KMS-11 (cell line): ENCODE measurements around the gene TBC1D9B.

Source experiments
- H2AFZ ChIP-seq: fragments of 200-600 bp; sonication (generic); 2 replicates; pipeline ENCODE4 v1.6.1; 2016; ENCODE audit warnings: antibody characterized with exemption, mixed run types, low read depth
- H3K27ac ChIP-seq: fragments of 200-600 bp; sonication (generic); 2 replicates; pipeline ENCODE4 v1.6.1; 2016; ENCODE audit warnings: mild to moderate bottlenecking, mixed run types
- H3K27me3 ChIP-seq: fragments of 200-600 bp; sonication (generic); 2 replicates; pipeline ENCODE4 v1.6.1; 2017; ENCODE audit warnings: mild to moderate bottlenecking, low read depth, mixed run types, moderate library complexity; ENCODE audit not compliant: insufficient read depth
- H3K36me3 ChIP-seq: fragments of 200-600 bp; sonication (generic); 2 replicates; pipeline ENCODE4 v1.6.1; 2017; ENCODE audit warnings: mild to moderate bottlenecking, mixed run types; ENCODE audit not compliant: insufficient read depth
- H3K4me1 ChIP-seq: fragments of 200-600 bp; sonication (generic); 2 replicates; pipeline ENCODE4 v1.6.1; 2016; ENCODE audit warnings: mild to moderate bottlenecking, low read depth, mixed run types; ENCODE audit not compliant: poor library complexity, severe bottlenecking
- H3K4me2 ChIP-seq: fragments of 200-600 bp; sonication (generic); 2 replicates; pipeline ENCODE4 v1.7.0; 2016; ENCODE audit warnings: mild to moderate bottlenecking, mixed run types
- H3K4me3 ChIP-seq: fragments of 200-600 bp; sonication (generic); IDR thresholded peaks from 2 replicates; pipeline ENCODE4 v1.6.1; 2017; ENCODE audit warnings: low read depth, low read length, mixed read lengths; ENCODE audit not compliant: insufficient read depth
- H3K79me2 ChIP-seq: fragments of 200-600 bp; sonication (generic); 2 replicates; pipeline ENCODE4 v1.6.1; 2016; ENCODE audit warnings: low read depth, mixed run types; ENCODE audit not compliant: insufficient read depth
- H3K9ac ChIP-seq: fragments of 200-600 bp; sonication (generic); 2 replicates; pipeline ENCODE4 v1.6.1; 2016; ENCODE audit warnings: mild to moderate bottlenecking, mixed run types
- H4K20me1 ChIP-seq: fragments of 200-600 bp; sonication (generic); 2 replicates; pipeline ENCODE4 v1.6.1; 2016; ENCODE audit warnings: mild to moderate bottlenecking, mixed run types; ENCODE audit not compliant: insufficient read depth
- CTCF ChIP-seq: fragments of 200-600 bp; sonication (generic); conservative IDR thresholded peaks from 2 replicates; pipeline ENCODE4 v1.6.1; 2017; ENCODE audit warnings: low read depth, mild to moderate bottlenecking, antibody characterized with exemption, low read length, moderate library complexity, mixed read lengths

The TBC1D9B gene

DNA sequence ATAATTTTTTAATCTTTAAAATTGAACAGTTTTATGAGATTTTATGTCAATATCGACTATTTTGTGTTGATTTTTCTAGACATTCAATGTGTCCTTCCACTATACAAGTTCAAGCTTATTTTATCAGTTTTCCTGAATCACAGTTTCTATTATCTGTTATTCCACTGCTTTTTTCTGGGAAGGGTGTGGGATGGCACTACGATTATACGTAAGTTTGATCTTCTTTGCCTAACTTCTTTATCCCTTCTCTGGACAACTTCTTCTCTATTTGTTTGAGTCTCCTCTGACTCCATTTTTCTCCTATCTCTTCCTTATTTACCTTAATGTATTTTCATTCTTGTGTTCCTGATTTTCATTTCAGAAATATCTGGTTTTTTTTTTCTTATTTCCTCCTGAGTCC lies 24.5 kb downstream of the TBC1D9B start:
- H3K36me3 ChIP-seq, result no peaks in the 10 kb centered on the region
- no peak overlapping the region for H3K27ac ChIP-seq
- H3K9ac ChIP-seq, result no peak overlapping the region
- H4K20me1 ChIP-seq, result no peaks in the 10 kb centered on the region
- TF ChIP-seq CTCF, result no peak
- H3K4me2 ChIP-seq, result no peak overlapping the region
- no peak overlapping the region for H2AFZ ChIP-seq
- no peaks in the 10 kb centered on the region for H3K4me1 ChIP-seq
- no peak overlapping the region for H3K4me3 ChIP-seq
- H3K27me3 ChIP-seq, result no peaks in the 10 kb centered on the region
- H3K79me2 ChIP-seq, result no peaks in the 10 kb centered on the region

DNA sequence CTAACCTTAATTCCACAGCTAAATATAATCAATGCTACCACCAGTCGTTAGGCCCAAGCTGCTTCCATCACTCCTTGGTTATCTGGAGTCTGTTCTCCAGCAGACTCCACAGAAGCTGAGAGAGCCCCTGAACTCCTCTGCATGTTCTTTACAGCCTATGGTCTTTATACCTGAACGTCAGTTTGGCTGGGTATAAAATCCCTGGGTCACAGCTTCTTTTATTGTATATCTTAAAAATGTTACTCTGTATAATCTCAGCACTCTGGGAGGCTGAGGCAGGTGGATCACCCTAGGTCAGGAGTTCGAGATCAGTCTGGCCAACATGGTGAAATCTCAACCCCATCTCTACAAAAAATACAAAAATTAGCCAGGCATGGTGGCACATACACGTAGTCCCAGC lies 25.4 kb downstream of the TBC1D9B start:
- TF ChIP-seq CTCF, result no peak
- Histone ChIP-seq H3K4me2 (no peak overlapping the region), H3K79me2 (no peaks in the 10 kb centered on the region), H3K9ac (no peak overlapping the region), H3K27ac (no peak overlapping the region), H3K36me3 (no peaks in the 10 kb centered on the region), H3K4me3 (no peak overlapping the region), H3K27me3 (no peaks in the 10 kb centered on the region), H3K4me1 (no peaks in the 10 kb centered on the region), H4K20me1 (no peaks in the 10 kb centered on the region), H2AFZ (no peak overlapping the region)

DNA sequence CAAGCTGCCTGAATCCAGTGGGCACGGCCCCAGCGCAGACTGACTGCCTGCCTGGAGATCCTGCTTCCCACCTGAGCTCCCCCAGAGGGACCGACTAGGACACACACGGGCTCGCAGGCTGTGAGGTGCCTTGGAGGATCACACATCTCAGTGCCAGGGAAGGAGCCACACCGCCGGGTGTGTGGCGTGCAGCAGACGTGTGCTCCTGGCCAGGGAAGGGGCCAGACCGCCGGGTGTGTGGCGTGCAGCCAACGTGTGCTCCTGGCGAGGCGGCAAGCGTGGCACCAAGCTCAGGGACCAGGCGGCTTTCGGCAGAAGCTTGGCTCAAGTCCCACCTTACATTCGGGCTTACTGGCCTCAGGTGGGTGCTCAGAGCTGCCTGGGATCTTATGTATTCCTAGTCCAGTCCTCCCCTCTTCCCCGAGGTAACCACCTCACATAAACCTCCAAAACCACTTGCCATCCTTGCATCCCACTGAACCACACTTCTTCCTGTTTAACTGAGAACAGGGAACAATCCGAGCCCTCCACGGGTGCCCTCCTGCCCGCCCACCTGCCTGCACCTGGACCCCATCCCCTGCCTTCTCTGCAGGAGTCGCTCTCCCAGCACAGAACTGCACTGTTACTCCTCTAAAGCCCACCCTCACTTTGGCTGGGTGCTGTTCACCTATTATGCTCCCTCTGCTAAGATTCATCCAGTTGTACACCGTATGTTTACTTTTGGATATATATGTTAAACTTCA lies 26.7 kb downstream of the TBC1D9B start:
- no peaks in the 10 kb centered on the region for H3K36me3 ChIP-seq
- no peaks in the 10 kb centered on the region for H4K20me1 ChIP-seq

DNA sequence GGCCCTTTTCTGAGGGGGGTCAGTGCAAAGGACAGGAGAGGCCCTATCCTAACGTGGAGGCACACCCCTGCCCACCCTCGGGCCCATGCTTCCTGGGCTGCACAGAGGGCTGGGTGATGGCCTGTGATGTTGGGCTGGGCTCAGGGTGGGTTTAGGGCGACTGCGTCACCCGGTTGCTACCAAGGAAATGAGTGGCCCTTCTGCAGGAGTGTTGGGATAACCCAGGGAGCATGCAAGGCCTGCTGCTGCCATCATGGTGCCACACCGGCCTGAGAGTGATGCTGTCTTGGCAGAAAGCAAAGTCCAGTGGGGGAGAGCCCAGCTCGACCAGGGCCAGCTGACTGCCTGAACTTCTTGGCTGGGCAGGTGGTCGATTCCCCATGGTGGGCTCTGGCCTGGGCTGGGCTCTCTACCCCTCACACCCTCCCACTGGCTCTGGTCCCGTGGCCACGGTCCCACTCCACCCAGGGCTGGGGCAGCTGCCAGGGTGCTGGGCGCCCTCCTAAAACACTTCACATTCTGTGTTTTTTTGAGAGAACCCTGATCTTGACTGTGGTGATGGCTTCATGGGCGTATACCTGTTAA lies 27.5 kb downstream of the TBC1D9B start:
- Histone ChIP-seq H3K4me1 (no peaks in the 10 kb centered on the region), H2AFZ (no peak overlapping the region), H3K4me2 (no peak overlapping the region), H3K36me3 (no peaks in the 10 kb centered on the region), H3K4me3 (no peak overlapping the region), H3K27ac (no peak overlapping the region), H3K9ac (no peak overlapping the region), H3K79me2 (no peaks in the 10 kb centered on the region), H4K20me1 (no peaks in the 10 kb centered on the region), H3K27me3 (no peaks in the 10 kb centered on the region)
- no peak for TF ChIP-seq CTCF

More for the DNA sequence above, 26.7 kb downstream of the TBC1D9B start:
- no peak overlapping the region for H3K4me3 ChIP-seq
- H3K27me3 ChIP-seq, result no peaks in the 10 kb centered on the region
- no peaks in the 10 kb centered on the region for H3K79me2 ChIP-seq
- TF ChIP-seq CTCF, result no peak
- no peak overlapping the region for H2AFZ ChIP-seq
- H3K27ac ChIP-seq, result no peak overlapping the region
- H3K4me1 ChIP-seq, result no peaks in the 10 kb centered on the region
- no peak overlapping the region for H3K9ac ChIP-seq
- no peak overlapping the region for H3K4me2 ChIP-seq
